ENCODE data around the gene ALAS1.
A peak's percentile ranks its signal among the peaks of the same experiment; 100 is the strongest.

The ALAS1 gene

GRCh38 chr3:52202384-52203077, 4.6 kb downstream of the ALAS1 start:
- no peak for DNase-seq

- DNase-seq = no peak
These were observed 5.7 kb downstream of the ALAS1 start for GRCh38 chr3:52203701-52204100.

- DNase-seq = no peak
These were observed 6.5 kb downstream of the ALAS1 start for GRCh38 chr3:52204337-52205073.

GRCh38 chr3:52205727-52206372, 7.9 kb downstream of the ALAS1 start:
- no peak for DNase-seq

GRCh38 chr3:52208556-52208955, 10.6 kb downstream of the ALAS1 start:
- DNase-seq = no peak

GRCh38 chr3:52210037-52210436, 12.1 kb downstream of the ALAS1 start:
- DNase-seq = no peak

GRCh38 chr3:52210550-52211046, 12.6 kb downstream of the ALAS1 start:
- DNase-seq = no peak

GRCh38 chr3:52211268-52211891, 13.4 kb downstream of the ALAS1 start:
- DNase-seq = no peak

- DNase-seq = no peak
These were observed 15.0 kb downstream of the ALAS1 start for GRCh38 chr3:52213005-52213404.

GRCh38 chr3:52213901-52214300, 15.9 kb downstream of the ALAS1 start:
- DNase-seq = no peak

- DNase-seq = no peak
These were observed 17.4 kb downstream of the ALAS1 start for GRCh38 chr3:52215351-52215750.

- no peak for DNase-seq
These were observed 18.8 kb downstream of the ALAS1 start for GRCh38 chr3:52216585-52217408.

GRCh38 chr3:52217409-52217805, 19.4 kb downstream of the ALAS1 start:
- no peak for DNase-seq

- DNase-seq = no peak
These were observed 20.1 kb downstream of the ALAS1 start for GRCh38 chr3:52218026-52218425.

GRCh38 chr3:52218454-52218853, 20.5 kb downstream of the ALAS1 start:
- no peak for DNase-seq

- no peak for DNase-seq
These were observed 21.1 kb downstream of the ALAS1 start for GRCh38 chr3:52218937-52219650.

- peak; percentile 34 for DNase-seq
These were observed 22.5 kb downstream of the ALAS1 start for GRCh38 chr3:52220380-52221026.

GRCh38 chr3:52221141-52221562, 23.2 kb downstream of the ALAS1 start:
- DNase-seq = no peak

GRCh38 chr3:52221563-52222318, 23.8 kb downstream of the ALAS1 start:
- no peak for DNase-seq
